ENCODE results near the gene RPL10. TPM values are rescaled to one million over a fixed set of nuclear protein-coding genes. Genes with fewer than 3 reads are reported as not detected.

The RPL10 gene
- total and polyA plus RNA-seq, 4 donors = 2,479 to 4,258 (median 3,622) TPM

DNA sequence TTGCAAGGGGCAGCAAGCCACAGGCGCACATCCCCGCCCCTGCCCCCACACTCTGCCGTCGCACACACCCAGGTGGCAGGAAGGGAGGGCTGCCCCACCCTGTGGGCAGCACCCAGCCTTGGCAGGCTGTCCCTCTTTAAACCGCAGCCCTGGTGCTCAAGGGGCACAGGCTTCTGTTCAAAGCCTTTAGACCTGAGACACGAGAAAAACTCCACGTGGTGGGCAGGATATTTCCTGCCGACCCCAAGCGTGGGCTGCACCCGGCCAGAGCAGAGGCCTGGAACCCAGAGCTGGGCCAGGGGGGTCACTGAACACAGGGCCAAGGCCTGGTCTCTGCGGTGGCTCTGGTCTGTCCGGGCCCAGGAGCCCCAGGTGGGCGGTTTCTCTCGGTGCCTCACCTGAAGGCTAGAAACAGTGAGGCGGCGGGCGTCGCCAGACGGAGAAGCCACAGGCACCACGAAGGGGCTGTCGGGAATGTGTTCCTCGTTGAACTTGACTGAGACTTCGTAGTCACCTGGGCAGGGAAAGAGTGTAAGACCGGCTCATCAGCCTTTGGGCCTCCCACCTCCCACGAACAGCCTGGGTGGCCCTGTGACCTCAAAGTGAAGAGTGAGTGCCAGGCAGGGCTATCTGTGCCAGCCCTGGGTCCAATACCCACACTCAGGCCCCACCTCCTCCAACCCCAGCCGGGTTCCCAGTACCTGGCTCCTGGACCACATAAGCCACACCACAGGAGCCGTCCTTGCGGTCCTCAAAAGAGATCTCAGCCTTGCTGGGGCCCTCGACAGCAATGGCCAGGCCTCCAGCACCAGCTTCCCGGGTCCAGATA, 46.8 kb upstream of the RPL10 start:
- Histone ChIP-seq H3K9ac (ENCODE audit: insufficient read depth in 1 of 2, low read length in 2 of 2) (no peak overlapping the region), H3K9me3 (ENCODE audit: control insufficient read depth in 4 of 4, insufficient read depth in 3 of 4, low read length in 3 of 4) (no peaks in the 10 kb centered on the region), H3K4me3 (no peak overlapping the region), H3K4me1 (ENCODE audit: control insufficient read depth in 5 of 5, insufficient read depth in 5 of 5, low read length in 5 of 5) (peaks cover 0 to 3% (median 0%) of the 10 kb centered on the region in 5 donors), H3K27ac (ENCODE audit: low read depth in 1 of 2, low read length in 1 of 2) (peak overlapping the region in 1 of 2 donors; percentile 9), H3K36me3 (ENCODE audit: control insufficient read depth in 4 of 4, insufficient read depth in 4 of 4, low read length in 4 of 4) (peaks cover 7 to 65% (median 28%) of the 10 kb centered on the region in 4 donors), H3K27me3 (ENCODE audit: control insufficient read depth in 3 of 3, insufficient read depth in 3 of 3, low read length in 2 of 3) (no peaks in the 10 kb centered on the region)
- TF ChIP-seq CTCF (IDR thresholded peaks at IDR 0.05; ENCODE audit: control extremely low read depth, extremely low read depth) = no peak
- WGBS, 2 donors = 70 to 77% methylated on average over 22 to 30 of the region's 30 CpGs
- DNase-seq (no peak), ATAC-seq (ENCODE audit: insufficient read depth, low FRiP score) (no peak)

GRCh38 chrX:154352012-154352401, 46.2 kb upstream of the RPL10 start:
- DNase-seq (no peak), ATAC-seq (ENCODE audit: insufficient read depth, low FRiP score) (no peak)
- Histone ChIP-seq H3K9me3 (ENCODE audit: control insufficient read depth in 4 of 4, insufficient read depth in 3 of 4, low read length in 3 of 4) (no peaks in the 10 kb centered on the region), H3K27me3 (ENCODE audit: control insufficient read depth in 3 of 3, insufficient read depth in 3 of 3, low read length in 2 of 3) (no peaks in the 10 kb centered on the region), H3K27ac (ENCODE audit: low read depth in 1 of 2, low read length in 1 of 2) (peak overlapping the region in 1 of 2 donors; percentile 9), H3K36me3 (ENCODE audit: control insufficient read depth in 4 of 4, insufficient read depth in 4 of 4, low read length in 4 of 4) (peaks cover 7 to 70% (median 31%) of the 10 kb centered on the region in 4 donors), H3K4me1 (ENCODE audit: control insufficient read depth in 5 of 5, insufficient read depth in 5 of 5, low read length in 5 of 5) (peaks cover 0 to 3% (median 0%) of the 10 kb centered on the region in 5 donors), H3K9ac (ENCODE audit: insufficient read depth in 1 of 2, low read length in 2 of 2) (no peak overlapping the region), H3K4me3 (no peak overlapping the region)
- WGBS, 2 donors = 77 to 93% methylated on average over 14 of the region's 14 CpGs
- no peak for TF ChIP-seq CTCF (IDR thresholded peaks at IDR 0.05; ENCODE audit: control extremely low read depth, extremely low read depth)

- 85 to 88% methylated on average over 12 to 13 of the region's 13 CpGs for WGBS, 2 donors
- DNase-seq (no peak), ATAC-seq (ENCODE audit: insufficient read depth, low FRiP score) (no peak)
- no peak overlapping the region for H3K4me3 ChIP-seq
- TF ChIP-seq CTCF (IDR thresholded peaks at IDR 0.05; ENCODE audit: control extremely low read depth, extremely low read depth) = no peak
- no peak overlapping the region for H3K27ac ChIP-seq (ENCODE audit: low read depth in 1 of 2, low read length in 1 of 2)
- peaks cover 0 to 2% (median 0%) of the 10 kb centered on the region in 4 donors for H3K9me3 ChIP-seq (ENCODE audit: control insufficient read depth in 4 of 4, insufficient read depth in 3 of 4, low read length in 3 of 4)
- H3K9ac ChIP-seq (ENCODE audit: insufficient read depth in 1 of 2, low read length in 2 of 2) = no peak overlapping the region
- H3K27me3 ChIP-seq (ENCODE audit: control insufficient read depth in 3 of 3, insufficient read depth in 3 of 3, low read length in 2 of 3) = no peaks in the 10 kb centered on the region
- H3K4me1 ChIP-seq (ENCODE audit: control insufficient read depth in 5 of 5, insufficient read depth in 5 of 5, low read length in 5 of 5) = no peaks in the 10 kb centered on the region
- peaks cover 9 to 73% (median 34%) of the 10 kb centered on the region in 4 donors for H3K36me3 ChIP-seq (ENCODE audit: control insufficient read depth in 4 of 4, insufficient read depth in 4 of 4, low read length in 4 of 4)
Observed at GRCh38 chrX:154352466-154352865, 45.7 kb upstream of the RPL10 start.

All from lung (tissue), 12 donors.